ENCODE results near the gene NRARP. TPM values are rescaled to one million over a fixed set of nuclear protein-coding genes. Genes with fewer than 3 reads are reported as not detected.
"Not testable (repeated sequence)": the region's sequence is repeated elsewhere in the genome, so short reads cannot be mapped to it uniquely, and the experiment has no call there.

The NRARP gene
- total RNA-seq, 3 donors from 2014 or later = 7.6 to 15.6 (median 11.6) TPM

DNA sequence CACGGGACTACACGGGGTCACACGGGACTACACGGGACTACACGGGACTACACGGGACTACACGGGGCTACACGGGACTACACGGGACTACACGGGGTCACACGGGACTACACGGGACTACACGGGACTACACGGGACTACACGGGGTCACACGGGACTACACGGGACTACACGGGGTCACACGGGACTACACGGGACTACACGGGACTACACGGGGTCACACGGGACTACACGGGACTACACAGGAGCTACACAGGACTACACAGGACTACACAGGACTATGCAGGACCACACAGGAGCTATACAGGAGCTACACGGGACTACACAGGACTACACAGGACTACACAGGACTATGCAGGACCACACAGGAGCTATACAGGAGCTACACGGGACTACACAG, 27.5 kb upstream of the NRARP start:
- not testable (repeated sequence) for H3K4me3 Mint-ChIP-seq; H3K36me3 Mint-ChIP-seq (ENCODE audit: insufficient read depth); ATAC-seq; H3K9me3 Mint-ChIP-seq; DNase-seq
- Mint-ChIP-seq H3K27me3 (ENCODE audit: low read depth) (peaks cover 22% of the 10 kb centered on the region), H3K4me1 (ENCODE audit: low read depth) (peaks cover 12% of the 10 kb centered on the region)

GRCh38 chr9:137327641-137328550, 25.8 kb upstream of the NRARP start:
- DNase-seq; H3K9me3 Mint-ChIP-seq; H3K36me3 Mint-ChIP-seq (ENCODE audit: insufficient read depth); H3K4me3 Mint-ChIP-seq; ATAC-seq: not testable (repeated sequence)
- Mint-ChIP-seq H3K27me3 (ENCODE audit: low read depth) (peaks cover 22% of the 10 kb centered on the region), H3K4me1 (ENCODE audit: low read depth) (peaks cover 12% of the 10 kb centered on the region)

DNA sequence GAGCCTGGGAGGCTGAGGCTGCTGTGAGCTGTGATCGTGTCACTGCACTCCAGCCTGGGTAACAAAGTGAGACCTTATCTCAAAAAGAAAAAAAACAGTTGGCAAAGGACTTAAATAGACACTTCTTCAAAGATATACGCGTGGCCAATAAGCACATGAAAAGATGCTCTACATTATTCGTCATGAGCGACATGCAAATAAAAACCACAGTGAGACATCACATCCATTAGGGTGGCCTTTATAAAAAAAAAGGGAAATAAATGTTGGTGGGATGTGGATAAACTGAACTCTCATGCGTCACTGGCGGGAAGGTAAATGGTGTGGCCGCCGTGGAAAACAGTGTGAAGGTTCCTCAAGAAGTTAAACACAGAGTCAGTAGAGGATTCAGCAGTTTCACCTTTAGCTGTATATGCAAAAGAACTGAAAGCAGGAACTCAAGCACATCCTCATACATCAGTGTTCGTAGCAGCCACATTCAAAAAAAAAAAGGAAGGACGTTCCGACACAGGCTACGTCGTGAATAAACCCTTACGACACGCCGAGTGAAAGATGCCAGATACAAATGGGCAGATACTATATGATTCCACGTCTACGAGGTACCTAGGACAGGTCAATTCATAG, 24.5 kb upstream of the NRARP start:
- peak; percentile 71 to 87 for ATAC-seq
- Mint-ChIP-seq H3K4me3 (peak overlapping the region; percentile 68), H3K9me3 (no peaks in the 10 kb centered on the region), H3K36me3 (ENCODE audit: insufficient read depth) (no peaks in the 10 kb centered on the region), H3K4me1 (ENCODE audit: low read depth) (peaks cover 14% of the 10 kb centered on the region), H3K27me3 (ENCODE audit: low read depth) (peaks cover 22% of the 10 kb centered on the region)
- DNase-seq = no peak

DNA sequence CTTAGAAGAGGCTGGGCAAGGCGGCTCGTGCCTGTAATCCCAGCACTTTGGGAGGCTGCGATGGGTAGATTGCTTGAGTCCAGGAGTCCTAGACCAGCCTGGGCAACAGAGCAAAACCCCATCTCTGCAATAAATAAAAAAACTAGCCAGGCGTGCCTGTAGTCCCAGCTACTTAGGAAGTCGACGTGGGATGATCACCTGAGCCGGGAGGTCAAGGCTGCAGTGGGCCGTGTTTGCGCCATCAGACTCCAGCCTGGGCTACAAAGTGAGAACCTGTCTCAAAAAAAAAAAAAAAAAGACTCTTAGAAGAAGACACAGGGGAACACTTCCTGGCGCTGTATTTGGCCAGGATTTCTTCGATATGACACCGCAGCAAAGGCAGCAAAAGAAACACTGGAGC, 23.7 kb upstream of the NRARP start:
- DNase-seq = no peak
- Mint-ChIP-seq H3K9me3 (no peaks in the 10 kb centered on the region), H3K36me3 (ENCODE audit: insufficient read depth) (no peaks in the 10 kb centered on the region), H3K4me1 (ENCODE audit: low read depth) (peaks cover 14% of the 10 kb centered on the region), H3K4me3 (no peak overlapping the region), H3K27me3 (ENCODE audit: low read depth) (peaks cover 22% of the 10 kb centered on the region)
- no peak for ATAC-seq

- Mint-ChIP-seq H3K9me3 (no peaks in the 10 kb centered on the region), H3K4me3 (no peak overlapping the region), H3K36me3 (ENCODE audit: insufficient read depth) (no peaks in the 10 kb centered on the region), H3K4me1 (ENCODE audit: low read depth) (peaks cover 18% of the 10 kb centered on the region), H3K27me3 (ENCODE audit: low read depth) (peaks cover 22% of the 10 kb centered on the region)
- DNase-seq (no peak), ATAC-seq (no peak)
These were observed 23.1 kb upstream of the NRARP start for GRCh38 chr9:137325124-137325523.

GRCh38 chr9:137323531-137324331, 21.7 kb upstream of the NRARP start:
- Mint-ChIP-seq H3K27me3 (ENCODE audit: low read depth) (peaks cover 22% of the 10 kb centered on the region), H3K9me3 (no peaks in the 10 kb centered on the region), H3K4me3 (no peak overlapping the region), H3K4me1 (ENCODE audit: low read depth) (peaks cover 18% of the 10 kb centered on the region), H3K36me3 (ENCODE audit: insufficient read depth) (no peaks in the 10 kb centered on the region)
- no peak for DNase-seq
- no peak for ATAC-seq

GRCh38 chr9:137321726-137322361, 19.8 kb upstream of the NRARP start:
- H3K36me3 Mint-ChIP-seq (ENCODE audit: insufficient read depth) = no peaks in the 10 kb centered on the region
- no peak for DNase-seq
- no peaks in the 10 kb centered on the region for H3K9me3 Mint-ChIP-seq
- peaks cover 20% of the 10 kb centered on the region for H3K27me3 Mint-ChIP-seq (ENCODE audit: low read depth)
- ATAC-seq = no peak
- no peak overlapping the region for H3K4me3 Mint-ChIP-seq
- peaks cover 15% of the 10 kb centered on the region for H3K4me1 Mint-ChIP-seq (ENCODE audit: low read depth)

DNA sequence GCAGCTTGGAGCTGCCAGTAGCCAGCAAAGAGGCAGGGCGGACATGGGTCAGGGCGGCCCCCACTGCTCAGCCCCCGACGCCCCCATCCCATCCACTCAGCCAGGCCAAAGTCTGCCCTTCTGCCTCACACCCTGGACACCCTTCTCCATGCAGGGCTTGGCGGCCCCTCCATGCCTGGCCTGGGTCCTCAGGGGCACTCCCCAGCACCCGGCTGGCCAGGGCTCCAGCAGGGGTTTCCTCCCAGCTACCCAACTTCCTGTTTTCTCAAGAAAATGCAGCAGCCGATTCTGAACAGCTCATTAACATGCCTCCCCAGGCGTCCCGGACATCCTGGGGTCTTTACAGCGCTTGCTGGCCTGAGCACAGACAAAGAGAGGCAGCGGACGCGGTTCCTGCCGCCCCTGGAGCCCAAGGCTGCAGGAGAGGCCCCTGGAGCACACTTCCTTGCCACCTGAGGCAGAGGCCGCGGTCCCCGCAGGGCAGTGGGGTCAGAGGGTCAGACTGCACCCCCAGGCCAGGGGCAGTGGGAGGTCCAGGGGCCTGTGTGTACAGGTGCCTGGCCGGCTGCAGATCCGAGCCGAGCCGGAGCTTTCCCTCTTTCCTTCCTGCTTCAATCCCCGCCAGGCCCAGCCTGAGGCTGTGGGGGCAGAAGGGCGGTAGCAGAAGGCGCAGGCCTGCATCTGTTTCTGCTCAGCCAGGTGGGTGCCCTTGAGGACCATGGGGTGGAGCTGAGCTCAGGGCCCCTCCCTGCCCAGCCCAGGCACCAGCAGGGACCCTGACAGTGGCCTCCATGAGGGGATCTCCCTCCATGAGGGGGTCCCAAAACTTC, 18.7 kb upstream of the NRARP start:
- no peak for DNase-seq
- Mint-ChIP-seq H3K4me1 (ENCODE audit: low read depth) (peaks cover 8% of the 10 kb centered on the region), H3K27me3 (ENCODE audit: low read depth) (peaks cover 14% of the 10 kb centered on the region), H3K9me3 (no peaks in the 10 kb centered on the region), H3K4me3 (no peak overlapping the region), H3K36me3 (ENCODE audit: insufficient read depth) (no peaks in the 10 kb centered on the region)
- ATAC-seq = peak; percentile 42 to 45

GRCh38 chr9:137319739-137320551, 17.9 kb upstream of the NRARP start:
- Mint-ChIP-seq H3K36me3 (ENCODE audit: insufficient read depth) (no peaks in the 10 kb centered on the region), H3K4me3 (no peak overlapping the region), H3K9me3 (no peaks in the 10 kb centered on the region), H3K27me3 (ENCODE audit: low read depth) (peaks cover 10% of the 10 kb centered on the region), H3K4me1 (ENCODE audit: low read depth) (peaks cover 6% of the 10 kb centered on the region)
- no peak for ATAC-seq
- DNase-seq = no peak

DNA sequence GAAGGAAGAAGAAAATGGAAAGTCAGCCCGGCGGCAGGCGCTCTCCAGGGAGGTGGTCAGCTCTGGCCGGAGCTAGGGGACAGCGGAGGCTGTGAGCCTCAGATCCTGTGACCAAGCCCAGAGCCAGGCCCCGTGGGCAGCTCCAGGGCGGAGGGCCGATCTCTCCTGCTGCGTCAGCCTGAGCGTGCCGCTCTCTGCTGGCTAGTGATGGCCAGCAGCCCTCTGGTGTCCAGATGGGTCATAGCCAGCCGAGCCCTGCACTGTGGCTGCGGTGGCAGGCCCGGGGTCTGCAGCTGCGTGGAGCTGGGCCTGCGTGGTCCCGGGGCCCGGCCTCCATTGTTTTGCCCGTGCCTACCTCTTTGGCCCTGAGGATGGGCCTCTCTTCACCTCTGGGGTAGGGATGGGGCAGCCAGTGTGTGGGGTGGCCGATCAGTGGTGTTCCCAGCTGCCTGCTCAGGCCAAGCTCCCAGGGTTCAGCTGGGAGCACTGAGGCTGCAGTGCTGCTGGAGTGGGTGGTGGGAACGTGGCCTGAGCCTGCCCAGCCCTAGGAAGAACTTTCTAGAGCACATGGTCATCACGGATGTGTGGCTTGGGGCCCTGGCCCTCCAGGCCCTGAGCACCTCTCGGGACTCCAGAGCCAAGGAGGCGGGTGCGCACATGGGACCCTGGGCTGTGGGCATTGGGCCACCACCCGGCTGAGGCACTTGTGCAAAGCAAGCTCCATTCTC, 17.1 kb upstream of the NRARP start:
- Mint-ChIP-seq H3K27me3 (ENCODE audit: low read depth) (peaks cover 7% of the 10 kb centered on the region), H3K4me3 (no peak overlapping the region), H3K4me1 (ENCODE audit: low read depth) (peaks cover 6% of the 10 kb centered on the region), H3K9me3 (no peaks in the 10 kb centered on the region), H3K36me3 (ENCODE audit: insufficient read depth) (no peaks in the 10 kb centered on the region)
- DNase-seq = no peak
- ATAC-seq = no peak

DNA sequence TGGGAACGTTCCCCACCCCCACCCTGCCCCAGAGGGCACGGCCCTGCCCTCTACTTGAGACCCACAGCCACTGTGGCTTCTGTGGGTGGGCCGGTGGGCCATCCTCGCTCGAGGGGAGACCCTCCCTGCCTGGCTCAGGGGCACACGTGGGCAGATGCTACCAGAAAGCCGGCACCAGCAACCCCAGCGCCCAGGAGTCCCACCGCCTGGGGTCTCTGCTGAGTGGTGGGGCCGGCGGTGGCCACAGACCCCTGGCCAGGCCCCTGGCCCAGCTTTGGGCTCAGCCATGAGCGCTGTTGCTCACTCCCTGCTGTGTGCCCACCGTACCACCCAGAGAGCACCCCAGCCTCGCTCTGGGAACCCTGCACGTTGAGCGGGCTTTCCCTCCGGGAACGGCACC, 16.5 kb upstream of the NRARP start:
- Mint-ChIP-seq H3K9me3 (no peaks in the 10 kb centered on the region), H3K36me3 (ENCODE audit: insufficient read depth) (no peaks in the 10 kb centered on the region), H3K27me3 (ENCODE audit: low read depth) (peaks cover 10% of the 10 kb centered on the region), H3K4me3 (no peak overlapping the region), H3K4me1 (ENCODE audit: low read depth) (peaks cover 6% of the 10 kb centered on the region)
- no peak for DNase-seq
- no peak for ATAC-seq

DNA sequence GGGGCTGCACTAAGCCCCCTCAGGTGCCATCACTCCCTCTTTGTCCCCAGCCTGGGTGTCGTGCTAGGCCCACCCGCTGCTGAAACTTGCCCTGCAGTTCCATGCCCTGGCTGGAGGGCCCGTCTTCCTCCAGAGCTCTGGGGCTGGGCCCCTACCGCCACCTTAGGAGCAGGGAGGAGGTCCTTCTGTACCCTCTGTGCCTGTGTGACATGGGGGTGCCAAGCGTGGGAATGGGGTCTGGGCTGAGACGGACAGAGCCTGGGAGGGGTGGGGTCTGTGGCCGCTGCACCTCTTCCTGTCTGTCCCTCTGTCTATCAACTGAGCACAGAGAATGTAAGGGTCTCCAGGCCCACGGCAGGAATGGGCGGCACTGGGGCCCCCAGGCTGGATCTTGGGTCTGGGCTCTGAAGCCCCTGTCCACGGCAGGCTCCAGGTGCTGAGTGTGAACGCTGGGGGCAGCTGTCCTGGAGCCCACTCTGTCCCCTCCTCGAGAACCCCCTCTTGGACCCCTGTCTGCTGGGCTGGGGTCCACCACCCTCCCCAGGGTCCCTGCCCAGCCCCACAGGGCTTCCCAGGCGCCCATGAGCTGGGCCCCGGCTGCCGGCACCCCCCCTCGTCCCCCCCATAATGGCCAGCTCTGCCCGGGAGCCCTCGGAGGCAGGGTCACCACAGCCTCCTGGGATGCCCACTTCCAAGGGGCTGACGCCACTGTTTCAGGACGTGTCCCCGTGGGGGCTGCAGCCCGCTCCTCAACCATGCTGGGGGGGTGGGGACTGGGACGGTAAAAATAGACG, 15.8 kb upstream of the NRARP start:
- Mint-ChIP-seq H3K4me1 (ENCODE audit: low read depth) (peaks cover 6% of the 10 kb centered on the region), H3K36me3 (ENCODE audit: insufficient read depth) (no peaks in the 10 kb centered on the region), H3K9me3 (no peaks in the 10 kb centered on the region), H3K27me3 (ENCODE audit: low read depth) (peaks cover 10% of the 10 kb centered on the region), H3K4me3 (no peak overlapping the region)
- DNase-seq (no peak), ATAC-seq (no peak)

Data from activated T-cell treated with anti-CD3 and anti-CD28 coated beads, Interleukin-2, amount 50 U/mL, for 4 hours (primary cell).